NT2/D1 (cell line): ENCODE results near the gene SH2D3C.

ENCODE experiments used
- DNase-seq: peaks from one replicate; pipeline ENCODE4 v3.0.0-alpha.2; 2011; ENCODE audit warnings: low read depth, low spot score
- H3K27me3 ChIP-seq: 2 replicates; pipeline ENCODE4 v1.6.0; 2011; ENCODE audit warnings: mild to moderate bottlenecking; ENCODE audit not compliant: insufficient read length, insufficient read depth
- H3K36me3 ChIP-seq: 2 replicates; pipeline ENCODE4 v1.6.1; 2011; ENCODE audit warnings: mild to moderate bottlenecking, low read length, mixed read lengths; ENCODE audit not compliant: insufficient read depth, insufficient read length
- H3K4me1 ChIP-seq: 2 replicates; pipeline ENCODE4 v1.5.1; 2011; ENCODE audit not compliant: insufficient read depth, insufficient read length
- H3K4me3 ChIP-seq: 2 replicates; pipeline ENCODE4 v1.5.1; 2011; ENCODE audit warnings: low read depth; ENCODE audit not compliant: insufficient read length
- H3K9ac ChIP-seq: 2 replicates; pipeline ENCODE4 v1.6.0; 2011; ENCODE audit warnings: low read depth; ENCODE audit not compliant: insufficient read length
- H3K9me3 ChIP-seq: 2 replicates; pipeline ENCODE4 v1.5.1; 2011; ENCODE audit warnings: mild to moderate bottlenecking, low read length; ENCODE audit not compliant: insufficient read depth
- SUZ12 ChIP-seq: IDR thresholded peaks from 2 replicates; pipeline ENCODE4 v1.6.1; 2011; ENCODE audit not compliant: insufficient read length, insufficient read depth; ENCODE audit errors: extremely low read depth
- YY1 ChIP-seq: IDR thresholded peaks from 2 replicates; pipeline ENCODE4 v1.6.1; 2011; ENCODE audit not compliant: insufficient read length, insufficient read depth
- ZNF274 ChIP-seq: IDR thresholded peaks from 2 replicates; pipeline ENCODE4 v1.6.1; 2011; ENCODE audit warnings: mild to moderate bottlenecking, low read depth, low read length

The SH2D3C gene

GRCh38 chr9:127693143-127693542 lies 85.3 kb downstream of the SH2D3C start:
- no peak overlapping the region for H3K9ac ChIP-seq
- H3K9me3 ChIP-seq = peaks cover 15% of the 10 kb centered on the region; the same call in 1 of the 2 replicates
- H3K4me3 ChIP-seq = no peak overlapping the region
- DNase-seq = no peak
- H3K36me3 ChIP-seq = peaks cover 7% of the 10 kb centered on the region
- H3K4me1 ChIP-seq = no peaks in the 10 kb centered on the region
- H3K27me3 ChIP-seq = no peaks in the 10 kb centered on the region
- TF ChIP-seq SUZ12 (no peak), ZNF274 (no peak), YY1 (no peak)

DNA sequence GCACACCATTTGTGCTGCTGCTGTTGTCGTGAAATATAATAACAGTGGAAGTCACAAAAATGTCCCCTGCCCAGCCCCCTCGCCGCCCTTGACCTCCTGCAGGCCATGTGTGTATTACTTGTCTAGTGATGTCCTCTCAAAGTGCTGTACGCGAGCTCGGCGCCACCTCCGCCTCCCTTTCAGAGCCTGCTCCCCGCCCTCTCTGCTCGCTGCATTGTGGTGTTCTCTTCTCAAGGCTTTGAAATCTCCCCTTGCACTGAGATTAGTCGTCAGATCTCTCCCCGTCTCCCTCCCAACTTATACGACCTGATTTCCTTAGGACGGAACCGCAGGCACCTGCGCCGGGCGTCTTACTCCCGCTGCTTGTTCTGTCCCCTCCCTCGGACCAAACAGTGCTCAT lies 86.4 kb downstream of the SH2D3C start:
- Histone ChIP-seq H3K9me3 (peaks cover 15% of the 10 kb centered on the region; the same call in 1 of the 2 replicates), H3K27me3 (no peaks in the 10 kb centered on the region), H3K9ac (no peak overlapping the region), H3K4me1 (no peaks in the 10 kb centered on the region), H3K4me3 (no peak overlapping the region), H3K36me3 (peaks cover 7% of the 10 kb centered on the region)
- no peak for TF ChIP-seq ZNF274
- no peak for TF ChIP-seq YY1
- no peak for TF ChIP-seq SUZ12
- DNase-seq = no peak

- DNase-seq = no peak
- no peak for TF ChIP-seq YY1
- TF ChIP-seq ZNF274 = no peak
- TF ChIP-seq SUZ12 = no peak
- Histone ChIP-seq H3K4me3 (no peak overlapping the region), H3K36me3 (peaks cover 7% of the 10 kb centered on the region), H3K9ac (no peak overlapping the region), H3K9me3 (peaks cover 15% of the 10 kb centered on the region; the same call in 1 of the 2 replicates), H3K27me3 (no peaks in the 10 kb centered on the region), H3K4me1 (peaks cover 4% of the 10 kb centered on the region)
Measured at GRCh38 chr9:127690735-127691134, 87.7 kb downstream of the SH2D3C start.

DNA sequence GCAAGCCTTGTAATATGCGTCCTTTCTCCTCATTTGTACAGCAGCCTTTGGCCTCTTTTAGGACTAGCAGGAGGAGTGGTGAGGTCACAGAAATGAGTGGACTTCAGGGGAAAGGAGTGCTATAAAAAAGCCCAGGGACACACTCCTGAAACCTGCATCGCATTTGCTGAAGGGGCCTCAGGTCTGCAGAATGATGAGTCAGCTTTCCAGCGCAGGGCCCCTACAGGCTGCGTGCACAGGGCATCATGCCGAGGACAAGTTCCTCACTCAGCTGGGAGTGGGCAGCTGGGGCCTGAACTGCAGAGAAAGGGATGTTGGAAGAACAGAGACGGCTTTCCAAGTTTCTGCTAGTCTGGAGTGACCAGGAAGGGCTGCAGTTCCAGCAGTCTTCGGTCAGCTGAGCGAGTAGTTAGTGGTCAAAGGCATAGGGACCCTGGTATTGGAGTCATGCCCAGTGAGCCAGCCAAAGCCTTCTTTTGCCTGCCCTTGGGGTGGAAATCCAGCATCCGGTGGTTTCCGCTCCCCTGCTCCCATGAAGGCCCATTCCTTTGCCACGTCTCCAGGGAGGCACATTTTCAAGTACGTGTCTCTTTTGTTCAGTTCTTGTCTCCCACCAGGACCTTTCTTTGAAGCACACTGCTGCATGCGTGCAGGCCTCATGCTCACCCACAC lies 89.0 kb downstream of the SH2D3C start:
- no peaks in the 10 kb centered on the region for H3K27me3 ChIP-seq
- H3K9ac ChIP-seq = no peak overlapping the region
- TF ChIP-seq ZNF274 (no peak), SUZ12 (no peak), YY1 (no peak)
- H3K4me1 ChIP-seq = peaks cover 10% of the 10 kb centered on the region
- peaks cover 7% of the 10 kb centered on the region for H3K36me3 ChIP-seq
- H3K4me3 ChIP-seq = no peak overlapping the region
- peaks cover 15% of the 10 kb centered on the region; the same call in 1 of the 2 replicates for H3K9me3 ChIP-seq
- no peak for DNase-seq
